Dedifferentiated amniotic fluid mesenchymal stem cell (primary cell): ENCODE measurements around the gene PLCH1.
A peak's percentile ranks its signal among the peaks of the same experiment; 100 is the strongest.

ENCODE experiments used
- DNase-seq: peaks from one replicate; pipeline ENCODE4 v3.0.0-alpha.2; 2016; ENCODE audit errors: extremely low spot score

The PLCH1 gene

GRCh38 chr3:155481591-155481990, 263.3 kb downstream of the PLCH1 start:
- no peak for DNase-seq

GRCh38 chr3:155481089-155481488, 263.8 kb downstream of the PLCH1 start:
- DNase-seq: no peak

GRCh38 chr3:155465664-155466063, 279.2 kb downstream of the PLCH1 start:
- DNase-seq: no peak

- no peak for DNase-seq
Observed at GRCh38 chr3:155462672-155463071, 282.2 kb downstream of the PLCH1 start.

- DNase-seq: no peak
Observed at GRCh38 chr3:155457591-155457990, 287.3 kb downstream of the PLCH1 start.

GRCh38 chr3:155455765-155456164, 289.1 kb downstream of the PLCH1 start:
- DNase-seq: no peak

GRCh38 chr3:155453512-155453911, 291.4 kb downstream of the PLCH1 start:
- no peak for DNase-seq

GRCh38 chr3:155449613-155450267, 295.1 kb downstream of the PLCH1 start:
- DNase-seq: no peak

- no peak for DNase-seq
Observed at GRCh38 chr3:155448531-155448930, 296.3 kb downstream of the PLCH1 start.

GRCh38 chr3:155446366-155446765, 298.5 kb downstream of the PLCH1 start:
- DNase-seq: no peak

GRCh38 chr3:155444771-155445170, 300.1 kb downstream of the PLCH1 start:
- no peak for DNase-seq

GRCh38 chr3:155443815-155444214, 301.1 kb downstream of the PLCH1 start:
- DNase-seq: no peak

- no peak for DNase-seq
Observed at GRCh38 chr3:155442072-155442471, 302.8 kb downstream of the PLCH1 start.

GRCh38 chr3:155441506-155441905, 303.4 kb downstream of the PLCH1 start:
- no peak for DNase-seq

GRCh38 chr3:155441026-155441425, 303.8 kb downstream of the PLCH1 start:
- DNase-seq: no peak

- peak; percentile 37 for DNase-seq
Observed at GRCh38 chr3:155435821-155436220, 309.1 kb downstream of the PLCH1 start.

- no peak for DNase-seq
Observed at GRCh38 chr3:155431856-155432570, 312.9 kb downstream of the PLCH1 start.

GRCh38 chr3:155428563-155428962, 316.3 kb downstream of the PLCH1 start:
- no peak for DNase-seq

- no peak for DNase-seq
Observed at GRCh38 chr3:155426524-155427230, 318.2 kb downstream of the PLCH1 start.

- DNase-seq: no peak
Observed at GRCh38 chr3:155425396-155425795, 319.5 kb downstream of the PLCH1 start.

GRCh38 chr3:155424323-155424710, 320.6 kb downstream of the PLCH1 start:
- DNase-seq: no peak

GRCh38 chr3:155423526-155424322, 321.1 kb downstream of the PLCH1 start:
- DNase-seq: no peak
